Gastrocnemius medialis (tissue), 4 donors: ENCODE data around the gene MYD88.

Source experiments
- CTCF ChIP-seq, 5 experiments: fragments of 450-650 bp in 3 of 5; fragments of 200-600 bp in 2 of 5; sonication (generic) in 2 of 5; IDR thresholded peaks in 4 of 5; conservative IDR thresholded peaks in 1 of 5; 1 replicate in 4 of 5; 2 replicates in 1 of 5; pipeline ENCODE4 v1.5.1; 2016 to 2019; ENCODE audit warnings: antibody characterized with exemption in 5 of 5, mild to moderate bottlenecking in 3 of 5, moderate library complexity in 3 of 5
- POLR2A ChIP-seq, 2 donors: fragments of 450-650 bp; IDR thresholded peaks; one replicate each; pipeline ENCODE4 v1.6.1; 2017; ENCODE audit warnings: antibody characterized with exemption in 2 of 2, mild to moderate bottlenecking in 2 of 2, moderate library complexity in 2 of 2

- TF ChIP-seq CTCF (IDR thresholded peaks at IDR 0.05 in 4 of 5, conservative IDR thresholded peaks at IDR 0.05 in 1 of 5) (no peak), POLR2A (IDR thresholded peaks at IDR 0.05) (no peak)
These were observed 7.8 kb upstream of the MYD88 start for GRCh38 chr3:38130631-38131065.
